Chondrocyte (in vitro differentiated cells): Measurements from ENCODE around the gene SYNGAP1. TPM values are rescaled to one million over a fixed set of nuclear protein-coding genes. Genes with fewer than 3 reads are reported as not detected.

Experiments
- DNase-seq: peaks from one replicate; pipeline ENCODE4 v3.0.0; 2021; ENCODE audit warnings: mixed read lengths, low spot score
- H3K27ac Mint-ChIP-seq: one replicate; pipeline ENCODE4 v1.8.0; 2021; ENCODE audit warnings: mild to moderate bottlenecking, moderate library complexity, mixed read lengths; ENCODE audit not compliant: unreplicated experiment
- H3K27me3 Mint-ChIP-seq: 2 replicates; pipeline ENCODE4 v1.8.0; 2021; ENCODE audit warnings: low read depth, mixed read lengths
- H3K36me3 Mint-ChIP-seq: 2 replicates; pipeline ENCODE4 v1.8.0; 2021; ENCODE audit warnings: low read depth, mixed read lengths
- H3K4me1 Mint-ChIP-seq: 2 replicates; pipeline ENCODE4 v1.8.0; 2021; ENCODE audit warnings: low read depth, mild to moderate bottlenecking, mixed read lengths
- H3K4me3 Mint-ChIP-seq: one replicate; pipeline ENCODE4 v1.8.0; 2021; ENCODE audit warnings: mild to moderate bottlenecking, moderate library complexity, mixed read lengths; ENCODE audit not compliant: unreplicated experiment
- H3K9me3 Mint-ChIP-seq: 2 replicates; pipeline ENCODE4 v1.8.0; 2021; ENCODE audit warnings: low read depth, mixed read lengths
- CTCF ChIP-seq: fragments of 200-600 bp; sonication (generic); IDR thresholded peaks from 2 replicates; pipeline ENCODE4 v1.5.0; 2021; ENCODE audit warnings: antibody characterized with exemption, mild to moderate bottlenecking, moderate library complexity
- microRNA-seq: library from miRNA; unstranded; fragments of <30 nt; microRNA quantifications from one replicate; pipeline ENCODE4 v1.2.0, GENCODE V29; 2020; ENCODE audit warnings: borderline number of aligned reads
- total RNA-seq: library from RNA; stranded (reverse); gene quantifications from 3 replicates; pipeline ENCODE4 v1.2.1, GENCODE V29; 2021

SYNGAP1 gene
- total RNA-seq, 1 donor from 2014 or later = 24.7 TPM

- H3K9me3 Mint-ChIP-seq = peaks cover 3% of the 10 kb centered on the region
- H3K4me3 Mint-ChIP-seq = no peak overlapping the region
- DNase-seq = no peak
- H3K4me1 Mint-ChIP-seq = no peaks in the 10 kb centered on the region
- H3K36me3 Mint-ChIP-seq = no peaks in the 10 kb centered on the region
- no peak for TF ChIP-seq CTCF
- peaks cover 14% of the 10 kb centered on the region for H3K27me3 Mint-ChIP-seq
- no peak overlapping the region for H3K27ac Mint-ChIP-seq
These were observed 82.6 kb downstream of the SYNGAP1 start for GRCh38 chr6:33502486-33502885.

DNA sequence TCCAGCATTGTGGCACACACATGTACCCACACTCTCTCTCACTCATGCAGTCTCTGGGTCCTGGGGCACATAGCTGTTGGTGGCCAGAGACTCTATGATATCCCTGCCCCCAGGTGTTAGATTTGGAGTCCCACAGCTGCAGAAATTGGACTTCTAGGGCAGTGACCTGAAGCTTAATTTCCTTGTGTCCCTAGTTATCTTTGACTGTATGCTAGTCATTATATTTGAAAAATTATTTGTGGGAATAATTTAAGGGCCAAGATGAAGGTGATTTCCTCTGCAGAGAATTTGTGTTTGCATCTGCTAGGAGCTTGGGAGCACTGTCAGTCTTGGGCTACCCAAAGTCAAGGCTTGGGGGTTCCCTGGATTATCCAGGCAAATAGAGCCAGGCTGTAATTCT lies 84.6 kb downstream of the SYNGAP1 start:
- Mint-ChIP-seq H3K9me3 (peaks cover 3% of the 10 kb centered on the region), H3K4me1 (no peaks in the 10 kb centered on the region)

More for the DNA sequence above, 84.6 kb downstream of the SYNGAP1 start:
- H3K4me3 Mint-ChIP-seq = no peak overlapping the region
- H3K36me3 Mint-ChIP-seq = no peaks in the 10 kb centered on the region
- TF ChIP-seq CTCF = no peak
- no peak for DNase-seq
- peaks cover 5% of the 10 kb centered on the region for H3K27me3 Mint-ChIP-seq
- H3K27ac Mint-ChIP-seq = no peak overlapping the region

Small RNA genes lying within 50 kb of the gene (microRNA-seq; reads per million reads assigned to microRNA genes)
- gene MIR5004 = not detected

Other genes with a start within 250 kb of the SYNGAP1 start
- gene COL11A2, start 227.6 kb upstream of the SYNGAP1 start, total RNA-seq = 2.8 to 10.0 TPM (median 10.0 TPM) in 3 replicates
- gene RXRB, start 219.4 kb upstream of the SYNGAP1 start, total RNA-seq = 45.1 to 51.5 TPM (median 46.5 TPM) in 3 replicates
- gene SLC39A7, start 219.2 kb upstream of the SYNGAP1 start, total RNA-seq = 222 to 238 TPM (median 225 TPM) in 3 replicates
- 0.60 to 2.8 TPM (median 1.1 TPM) in 3 replicates for gene HSD17B8, start 215.4 kb upstream of the SYNGAP1 start, total RNA-seq
- 42.8 to 49.7 TPM (median 44.5 TPM) in 3 replicates for gene RING1, start 211.6 kb upstream of the SYNGAP1 start, total RNA-seq
- 35.8 to 49.9 TPM (median 36.0 TPM) in 3 replicates for gene VPS52, start 148.2 kb upstream of the SYNGAP1 start, total RNA-seq
- gene RPS18, start 148.0 kb upstream of the SYNGAP1 start, total RNA-seq = 1,578 to 1,963 TPM (median 1,582 TPM) in 3 replicates
- 6.5 to 9.2 TPM (median 7.3 TPM) in 3 replicates for gene B3GALT4, start 142.9 kb upstream of the SYNGAP1 start, total RNA-seq
- gene WDR46, start 130.8 kb upstream of the SYNGAP1 start, total RNA-seq = 42.4 to 79.7 TPM (median 48.1 TPM) in 3 replicates
- gene PFDN6, start 130.5 kb upstream of the SYNGAP1 start, total RNA-seq = 25.3 to 35.5 TPM (median 27.8 TPM) in 3 replicates
- 39.2 to 54.5 TPM (median 50.5 TPM) in 3 replicates for gene RGL2, start 121.1 kb upstream of the SYNGAP1 start, total RNA-seq
- gene TAPBP, start 106.0 kb upstream of the SYNGAP1 start, total RNA-seq = 86.2 to 102 TPM (median 88.1 TPM) in 3 replicates
- 21.4 to 22.2 TPM (median 22.1 TPM) in 3 replicates for gene ZBTB22, start 102.3 kb upstream of the SYNGAP1 start, total RNA-seq
- gene DAXX, start 97.1 kb upstream of the SYNGAP1 start, total RNA-seq = 26.3 to 27.1 TPM (median 26.4 TPM) in 3 replicates
- gene KIFC1, start 28.2 kb upstream of the SYNGAP1 start, total RNA-seq = 7.4 to 10.4 TPM (median 8.1 TPM) in 3 replicates
- 39.0 to 43.2 TPM (median 42.7 TPM) in 3 replicates for gene PHF1, start 9.1 kb upstream of the SYNGAP1 start, total RNA-seq
- gene CUTA, start 2.0 kb upstream of the SYNGAP1 start, total RNA-seq = 204 to 241 TPM (median 218 TPM) in 3 replicates
- gene ZBTB9, start 34.5 kb downstream of the SYNGAP1 start, total RNA-seq = 6.8 to 7.8 TPM (median 7.1 TPM) in 3 replicates
- gene BAK1, start 160.2 kb downstream of the SYNGAP1 start, total RNA-seq = 21.9 to 26.9 TPM (median 26.0 TPM) in 3 replicates
- gene ITPR3, start 201.3 kb downstream of the SYNGAP1 start, total RNA-seq = 10.0 to 24.8 TPM (median 11.0 TPM) in 3 replicates